Hepatocyte (in vitro differentiated cells): ENCODE measurements around the gene MARCHF9. TPM values are rescaled to one million over a fixed set of nuclear protein-coding genes. Genes with fewer than 3 reads are reported as not detected.

ENCODE experiments used
- DNase-seq: peaks from one replicate; pipeline ENCODE4 v3.0.0-alpha.2; 2016; ENCODE audit warnings: low spot score
- H2AFZ ChIP-seq: fragments of 200-600 bp; sonication (generic); 2 replicates; pipeline ENCODE4 v1.6.0; 2016; ENCODE audit warnings: antibody characterized with exemption, mild to moderate bottlenecking
- H3K27ac ChIP-seq: fragments of 200-600 bp; sonication (generic); 2 replicates; pipeline ENCODE4 v1.5.1; 2016; ENCODE audit warnings: mild to moderate bottlenecking
- H3K27me3 ChIP-seq: fragments of 200-600 bp; sonication (generic); 2 replicates; pipeline ENCODE4 v1.6.1; 2016
- H3K36me3 ChIP-seq: fragments of 200-600 bp; sonication (generic); replicated peaks from 2 replicates; pipeline ENCODE4 v1.5.1; 2016; ENCODE audit warnings: low read depth; ENCODE audit not compliant: insufficient read depth
- H3K4me1 ChIP-seq: fragments of 200-600 bp; sonication (generic); 2 replicates; pipeline ENCODE4 v1.5.1; 2016; ENCODE audit warnings: mild to moderate bottlenecking, moderate library complexity; ENCODE audit not compliant: insufficient read depth
- H3K4me2 ChIP-seq: fragments of 200-600 bp; sonication (generic); 2 replicates; pipeline ENCODE4 v1.6.0; 2016
- H3K4me3 ChIP-seq: fragments of 200-600 bp; sonication (generic); 2 replicates; pipeline ENCODE4 v1.5.1; 2016; ENCODE audit warnings: mild to moderate bottlenecking
- H3K79me2 ChIP-seq: fragments of 200-600 bp; sonication (generic); 2 replicates; pipeline ENCODE4 v1.6.0; 2017; ENCODE audit warnings: mild to moderate bottlenecking
- H3K9me2 ChIP-seq: fragments of 200-600 bp; sonication (generic); replicated peaks from 2 replicates; pipeline ENCODE4 v1.6.0; 2017; ENCODE audit warnings: mild to moderate bottlenecking; ENCODE audit not compliant: insufficient read depth
- H3K9me3 ChIP-seq: fragments of 200-600 bp; sonication (generic); 2 replicates; pipeline ENCODE4 v1.5.1; 2016; ENCODE audit warnings: low read depth, mild to moderate bottlenecking
- H4K20me1 ChIP-seq: fragments of 200-600 bp; sonication (generic); 2 replicates; pipeline ENCODE4 v1.6.0; 2016; ENCODE audit warnings: mild to moderate bottlenecking; ENCODE audit not compliant: insufficient read depth, poor library complexity, severe bottlenecking
- EZH2 ChIP-seq: fragments of 200-600 bp; sonication (generic); IDR thresholded peaks from 2 replicates; pipeline ENCODE4 v1.6.1; 2016; ENCODE audit warnings: antibody characterized with exemption, mild to moderate bottlenecking, borderline replicate concordance
- EZH2phosphoT487 ChIP-seq: fragments of 200-600 bp; sonication (generic); IDR thresholded peaks from one replicate; pipeline ENCODE4 v1.6.1; 2018; ENCODE audit warnings: antibody characterized with exemption, mild to moderate bottlenecking, low read depth, moderate library complexity; ENCODE audit not compliant: unreplicated experiment, severe bottlenecking
- WGBS: methylation state at CpG from one replicate; pipeline ENCODE4 v1.1.6; 2016; ENCODE audit warnings: low lambda C conversion rate; ENCODE audit errors: missing lambda C conversion rate; 5-methylcytosine and 5-hydroxymethylcytosine counted together
- polyA plus RNA-seq: library from polyadenylated mRNA; unstranded; fragments of >200 nt; fragmentation: Nextera tagmentation; extraction: Ambion mirVana; gene quantifications from 2 replicates; pipeline ENCODE4 v1.2.1, GENCODE V29; 2016
- total RNA-seq: library from RNA; depleted of rRNA; stranded (reverse); fragments of >200 nt; gene quantifications from 2 replicates; pipeline ENCODE4 v1.2.3, GENCODE V29; 2014
- TF ChIP-seq, protein P1 (sequence below): fragments of 200-600 bp; sonication (generic); IDR thresholded peaks from 2 replicates; pipeline ENCODE4 v1.5.1; 2016; ENCODE audit warnings: antibody characterized with exemption, mild to moderate bottlenecking; ENCODE audit not compliant: poor library complexity

Gene MARCHF9
- total and polyA plus RNA-seq, 2 experiments from 2014 or later: 13.6 to 16.9 TPM

DNA sequence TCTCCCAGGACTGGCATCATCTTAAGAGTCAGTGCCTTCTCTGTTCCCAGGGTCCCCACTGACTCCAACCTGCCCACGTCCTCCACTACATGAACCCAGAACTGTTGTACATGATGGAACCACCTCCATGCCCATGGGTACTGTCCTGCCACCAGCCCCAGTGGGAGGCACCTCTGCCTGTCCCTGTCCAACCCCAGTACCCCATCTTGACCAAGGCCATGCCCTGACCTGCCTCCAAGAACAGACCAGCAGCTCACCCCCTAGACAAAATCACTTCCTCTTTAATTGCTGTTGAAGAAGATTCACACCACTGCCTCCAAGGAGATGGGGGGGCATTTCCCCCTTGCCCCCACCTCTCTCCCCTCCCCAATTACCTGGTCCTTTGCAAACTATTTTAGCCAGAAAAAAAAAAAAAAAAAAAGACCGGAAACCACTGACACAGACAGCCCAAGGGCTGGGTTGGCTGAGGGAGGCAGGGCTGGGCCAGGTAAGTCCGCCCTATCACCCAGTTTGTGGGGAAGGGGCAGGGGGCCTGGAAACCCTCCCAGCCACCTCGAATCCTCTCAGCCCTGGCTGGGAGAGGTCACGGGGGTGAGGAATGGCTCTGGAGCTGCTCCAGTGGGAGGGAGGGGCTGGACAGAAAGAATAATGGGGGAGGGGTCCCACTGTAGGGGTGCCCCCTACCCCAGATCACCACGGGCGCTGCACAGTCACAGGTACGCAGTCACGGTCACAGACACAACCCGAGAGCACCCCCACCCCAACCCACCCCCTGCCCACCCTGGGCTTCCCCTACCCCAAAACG is 29.8 kb upstream of the MARCHF9 start:
- no peaks in the 10 kb centered on the region for H3K9me2 ChIP-seq
- no peak overlapping the region for H3K27ac ChIP-seq
- H3K4me2 ChIP-seq: no peak overlapping the region
- H3K27me3 ChIP-seq: peaks cover 58% of the 10 kb centered on the region
- 59% methylated on average over 5 of the region's 11 CpGs for WGBS
- H4K20me1 ChIP-seq: no peaks in the 10 kb centered on the region
- H3K4me3 ChIP-seq: no peak overlapping the region
- no peaks in the 10 kb centered on the region for H3K9me3 ChIP-seq
- H3K36me3 ChIP-seq: no peaks in the 10 kb centered on the region
- peak; percentile 3 for DNase-seq
- no peak overlapping the region for H2AFZ ChIP-seq
- H3K4me1 ChIP-seq: peaks cover 6% of the 10 kb centered on the region
- TF ChIP-seq, protein P1, sequence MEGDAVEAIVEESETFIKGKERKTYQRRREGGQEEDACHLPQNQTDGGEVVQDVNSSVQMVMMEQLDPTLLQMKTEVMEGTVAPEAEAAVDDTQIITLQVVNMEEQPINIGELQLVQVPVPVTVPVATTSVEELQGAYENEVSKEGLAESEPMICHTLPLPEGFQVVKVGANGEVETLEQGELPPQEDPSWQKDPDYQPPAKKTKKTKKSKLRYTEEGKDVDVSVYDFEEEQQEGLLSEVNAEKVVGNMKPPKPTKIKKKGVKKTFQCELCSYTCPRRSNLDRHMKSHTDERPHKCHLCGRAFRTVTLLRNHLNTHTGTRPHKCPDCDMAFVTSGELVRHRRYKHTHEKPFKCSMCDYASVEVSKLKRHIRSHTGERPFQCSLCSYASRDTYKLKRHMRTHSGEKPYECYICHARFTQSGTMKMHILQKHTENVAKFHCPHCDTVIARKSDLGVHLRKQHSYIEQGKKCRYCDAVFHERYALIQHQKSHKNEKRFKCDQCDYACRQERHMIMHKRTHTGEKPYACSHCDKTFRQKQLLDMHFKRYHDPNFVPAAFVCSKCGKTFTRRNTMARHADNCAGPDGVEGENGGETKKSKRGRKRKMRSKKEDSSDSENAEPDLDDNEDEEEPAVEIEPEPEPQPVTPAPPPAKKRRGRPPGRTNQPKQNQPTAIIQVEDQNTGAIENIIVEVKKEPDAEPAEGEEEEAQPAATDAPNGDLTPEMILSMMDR: no peak
- no peak for TF ChIP-seq EZH2phosphoT487
- TF ChIP-seq EZH2: no peak
- no peaks in the 10 kb centered on the region for H3K79me2 ChIP-seq

DNA sequence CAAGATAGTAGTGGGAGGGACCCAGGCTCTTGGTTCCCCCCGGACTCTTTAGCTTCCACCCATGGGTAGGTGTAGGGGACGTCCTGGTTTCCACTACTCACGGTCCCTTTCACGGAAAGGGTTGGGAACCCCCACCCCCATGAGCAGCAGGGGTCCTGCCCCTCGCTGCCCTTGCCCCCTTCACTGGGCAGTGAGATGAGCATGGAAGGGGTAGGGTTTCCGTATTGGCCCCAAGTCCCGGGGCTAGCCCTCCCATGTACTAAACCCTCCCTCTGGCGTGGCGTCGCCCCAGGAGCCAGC is 29.1 kb upstream of the MARCHF9 start:
- WGBS: 8% methylated on average over 10 of the region's 10 CpGs
- no peaks in the 10 kb centered on the region for H3K9me3 ChIP-seq
- no peaks in the 10 kb centered on the region for H3K36me3 ChIP-seq
- no peak overlapping the region for H3K4me3 ChIP-seq
- no peak for DNase-seq
- peaks cover 63% of the 10 kb centered on the region for H3K27me3 ChIP-seq
- H3K79me2 ChIP-seq: no peaks in the 10 kb centered on the region
- H3K9me2 ChIP-seq: no peaks in the 10 kb centered on the region
- TF ChIP-seq EZH2phosphoT487: no peak
- TF ChIP-seq EZH2: no peak
- TF ChIP-seq, protein P1: no peak
- H2AFZ ChIP-seq: no peak overlapping the region
- no peaks in the 10 kb centered on the region for H4K20me1 ChIP-seq
- H3K27ac ChIP-seq: no peak overlapping the region
- peak overlapping the region; percentile 98 for H3K4me2 ChIP-seq
- H3K4me1 ChIP-seq: peaks cover 6% of the 10 kb centered on the region

GRCh38 chr12:57726151-57726883 is 28.6 kb upstream of the MARCHF9 start:
- peak overlapping the region; percentile 62 for H2AFZ ChIP-seq
- no peaks in the 10 kb centered on the region for H4K20me1 ChIP-seq
- no peaks in the 10 kb centered on the region for H3K36me3 ChIP-seq
- H3K4me3 ChIP-seq: peak overlapping the region; percentile 60
- H3K4me1 ChIP-seq: peaks cover 6% of the 10 kb centered on the region
- peak overlapping the region; percentile 98 for H3K4me2 ChIP-seq
- DNase-seq: peak; percentile 88
- no peak overlapping the region for H3K27ac ChIP-seq
- no peaks in the 10 kb centered on the region for H3K9me3 ChIP-seq
- WGBS: 6% methylated on average over 40 of the region's 79 CpGs
- no peak for TF ChIP-seq EZH2phosphoT487
- peak; percentile 59 for TF ChIP-seq EZH2
- TF ChIP-seq, protein P1: peak; percentile 65
- no peaks in the 10 kb centered on the region for H3K9me2 ChIP-seq
- no peaks in the 10 kb centered on the region for H3K79me2 ChIP-seq
- peaks cover 69% of the 10 kb centered on the region for H3K27me3 ChIP-seq
